IMR-90 (cell line): Measurements from ENCODE around the gene OR2K2. TPM values are rescaled to one million over a fixed set of nuclear protein-coding genes. Genes with fewer than 3 reads are reported as not detected.

Experiments used
- ATAC-seq: fragments of 200-7000 bp; cut with Tn5 transposase; 2 replicates; pipeline ENCODE4 v1.9.1; 2020; ENCODE audit warnings: low read depth, mild to moderate bottlenecking, moderate library complexity
- BruUV-seq: library from RNA; stranded (reverse); fragments of 400-500 nt; replicated peaks from 2 replicates; lab custom pipeline; 2021; lab: Mats Ljungman, UMichigan
- CTCF ChIA-PET: fragments of 300-600 bp; formaldehyde crosslinking; extraction: SDS; loops from one replicate; lab custom pipeline; 2021; ENCODE audit warnings: antibody characterized with exemption; lab: Yijun Ruan, JAX
- POLR2A ChIA-PET: fragments of 300-600 bp; sonication (Branson Sonifier 250); formaldehyde crosslinking; loops from one replicate; lab custom pipeline; 2022; ENCODE audit warnings: antibody characterized with exemption; ENCODE audit not compliant: unreplicated experiment; lab: Charles Lee
- DNase-seq: peaks from one replicate; pipeline ENCODE4 v3.0.0; 2013
- H2AFZ ChIP-seq: replicated peaks from 2 replicates; pipeline ENCODE3; 2013; ENCODE audit warnings: low read length, mild to moderate bottlenecking; ENCODE audit not compliant: poor library complexity
- H2AK5ac ChIP-seq: 2 replicates; pipeline ENCODE4 v1.6.1; 2013; ENCODE audit warnings: low read depth, low read length, inconsistent platforms
- H2AK9ac ChIP-seq: replicated peaks from 2 replicates; pipeline ENCODE3; 2013; ENCODE audit warnings: mild to moderate bottlenecking, low read depth, low read length, moderate library complexity; ENCODE audit not compliant: poor library complexity
- H2BK120ac ChIP-seq: 2 replicates; pipeline ENCODE4 v1.6.1; 2013; ENCODE audit warnings: low read depth, low read length, inconsistent platforms
- H2BK15ac ChIP-seq: 3 replicates; pipeline ENCODE4 v1.6.1; 2013; ENCODE audit warnings: low read depth, low read length, inconsistent platforms
- H2BK20ac ChIP-seq: 2 replicates; pipeline ENCODE4 v1.6.1; 2013; ENCODE audit warnings: low read depth, mild to moderate bottlenecking, inconsistent platforms, low read length, moderate library complexity
- H2BK5ac ChIP-seq: 2 replicates; pipeline ENCODE4 v1.6.1; 2013; ENCODE audit warnings: mild to moderate bottlenecking, low read depth, low read length, inconsistent platforms; ENCODE audit not compliant: poor library complexity, severe bottlenecking
- H3K14ac ChIP-seq: replicated peaks from 2 replicates; pipeline ENCODE4 v1.6.1; 2013; ENCODE audit warnings: low read depth, low read length, inconsistent platforms
- H3K18ac ChIP-seq: 2 replicates; pipeline ENCODE4 v1.6.1; 2013; ENCODE audit warnings: low read depth, low read length, control low read depth
- H3K23ac ChIP-seq: 2 replicates; pipeline ENCODE4 v1.6.1; 2013; ENCODE audit warnings: low read depth, low read length, inconsistent platforms
- H3K27ac ChIP-seq: 2 replicates; pipeline ENCODE4 v1.5.1; 2013; ENCODE audit warnings: mild to moderate bottlenecking, control low read depth, low read length; ENCODE audit not compliant: insufficient read depth
- H3K27me3 ChIP-seq: 2 replicates; pipeline ENCODE4 v1.6.1; 2013; ENCODE audit warnings: low read length; ENCODE audit not compliant: control insufficient read depth, insufficient read depth
- H3K36me3 ChIP-seq: 2 replicates; pipeline ENCODE4 v1.6.1; 2013; ENCODE audit warnings: low read length, mixed read lengths; ENCODE audit not compliant: control insufficient read depth, insufficient read depth
- H3K4ac ChIP-seq: 2 replicates; pipeline ENCODE4 v1.6.1; 2013; ENCODE audit warnings: low read depth, low read length, inconsistent platforms
- H3K4me1 ChIP-seq: 2 replicates; pipeline ENCODE4 v1.6.1; 2013; ENCODE audit warnings: low read length, mixed read lengths; ENCODE audit not compliant: control insufficient read depth, insufficient read depth
- H3K4me2 ChIP-seq: 2 replicates; pipeline ENCODE4 v1.6.1; 2013; ENCODE audit warnings: low read depth, mild to moderate bottlenecking, control low read depth, low read length, moderate library complexity
- H3K4me3 ChIP-seq: 2 replicates; pipeline ENCODE4 v1.5.1; 2013; ENCODE audit warnings: low read depth, mild to moderate bottlenecking, control low read depth, low read length, moderate library complexity; ENCODE audit not compliant: insufficient read depth
- H3K56ac ChIP-seq: 2 replicates; pipeline ENCODE4 v1.6.1; 2013; ENCODE audit warnings: low read length, inconsistent platforms; ENCODE audit not compliant: insufficient read depth; ENCODE audit errors: extremely low read depth
- H3K79me1 ChIP-seq, 2 experiments: 2 replicates each; pipeline ENCODE4 v1.6.1; 2013; ENCODE audit warnings: low read length in 2 of 2, inconsistent platforms in 1 of 2, low read depth in 1 of 2
- H3K9ac ChIP-seq: 2 replicates; pipeline ENCODE4 v1.6.1; 2013; ENCODE audit warnings: low read depth, low read length, control low read depth
- H3K9me1 ChIP-seq: 2 replicates; pipeline ENCODE4 v1.6.1; 2013; ENCODE audit warnings: low read length, inconsistent platforms; ENCODE audit not compliant: insufficient read depth
- H3K9me3 ChIP-seq: 2 replicates; pipeline ENCODE4 v1.6.1; 2013; ENCODE audit warnings: low read length; ENCODE audit not compliant: control insufficient read depth, insufficient read depth
- H4K20me1 ChIP-seq: 2 replicates; pipeline ENCODE4 v1.6.1; 2013; ENCODE audit warnings: low read length, inconsistent platforms; ENCODE audit not compliant: insufficient read depth
- H4K5ac ChIP-seq: 2 replicates; pipeline ENCODE4 v1.6.1; 2013; ENCODE audit warnings: mild to moderate bottlenecking, low read depth, low read length, control low read depth
- H4K8ac ChIP-seq, 2 experiments: 2 replicates each; pipeline ENCODE4 v1.6.1; 2013; ENCODE audit warnings: low read depth in 2 of 2, low read length in 2 of 2, control low read depth in 1 of 2, inconsistent platforms in 1 of 2
- H4K91ac ChIP-seq: 2 replicates; pipeline ENCODE4 v1.6.1; 2013; ENCODE audit warnings: low read depth, low read length, inconsistent platforms; ENCODE audit not compliant: insufficient read depth
- BHLHE40 ChIP-seq: fragments of 150-350 bp; IDR thresholded peaks from 2 replicates; pipeline ENCODE4 v1.6.1; 2016; ENCODE audit warnings: mild to moderate bottlenecking, low read depth, low read length
- CEBPB ChIP-seq: IDR thresholded peaks from 2 replicates; pipeline ENCODE4 v1.6.1; 2012; ENCODE audit warnings: low read depth, low read length, improper control_type of control experiment
- MAFK ChIP-seq: IDR thresholded peaks from 2 replicates; pipeline ENCODE4 v1.6.1; 2012; ENCODE audit warnings: low read depth, low read length, improper control_type of control experiment
- MAZ ChIP-seq: IDR thresholded peaks from 2 replicates; pipeline ENCODE4 v1.6.1; 2012; ENCODE audit warnings: low read depth, mild to moderate bottlenecking, low read length, improper control_type of control experiment, moderate library complexity, borderline replicate concordance
- MXI1 ChIP-seq: IDR thresholded peaks from 2 replicates; pipeline ENCODE4 v1.6.1; 2012; ENCODE audit warnings: low read depth, mild to moderate bottlenecking, low read length, moderate library complexity, borderline replicate concordance
- POLR2A ChIP-seq: IDR thresholded peaks from 2 replicates; pipeline ENCODE4 v1.6.1; 2012; ENCODE audit warnings: mild to moderate bottlenecking, low read depth, low read length
- RAD21 ChIP-seq: IDR thresholded peaks from 2 replicates; pipeline ENCODE4 v1.6.1; 2012; ENCODE audit warnings: low read length, improper control_type of control experiment
- RCOR1 ChIP-seq: IDR thresholded peaks from 2 replicates; pipeline ENCODE4 v1.6.1; 2012; ENCODE audit warnings: mild to moderate bottlenecking, low read length, improper control_type of control experiment; ENCODE audit not compliant: insufficient replicate concordance
- RFX5 ChIP-seq: IDR thresholded peaks from 2 replicates; pipeline ENCODE4 v1.8.0; 2012; ENCODE audit warnings: low read depth, mild to moderate bottlenecking, low read length, moderate library complexity
- USF2 ChIP-seq: fragments of 150-350 bp; IDR thresholded peaks from 2 replicates; pipeline ENCODE4 v1.6.1; 2017; ENCODE audit warnings: mild to moderate bottlenecking, antibody characterized with exemption, low read length, low read depth
- WGBS, 2 experiments: methylation state at CpG; one replicate each; pipeline versions ENCODE4 v1.1.5 to v1.1.7; 2013; ENCODE audit warnings: missing lambda C conversion rate in 2 of 2; ENCODE audit not compliant: insufficient read length in 1 of 2; ENCODE audit errors: extremely low coverage in 2 of 2; 5-methylcytosine and 5-hydroxymethylcytosine counted together
- dilution Hi-C: fragments of 300-500 bp; cut with HindIII; formaldehyde crosslinking; loops from one replicate; pipeline ENCODE4 v1.14.3; 2018; ENCODE audit warnings: low sequenced_read_pairs; ENCODE audit not compliant: unreplicated experiment
- in situ Hi-C: fragments of 300-500 bp; cut with MboI; formaldehyde crosslinking; loops from 3 replicates; pipeline ENCODE4 v1.14.3; 2019; ENCODE audit warnings: low sequenced_read_pairs, inconsistent platforms, mixed read lengths
- intact Hi-C: fragments of 100-400 bp; cut with micrococcal nuclease; formaldehyde crosslinking; loops from 2 replicates; pipeline ENCODE4 v1.10.0; 2022
- polyA plus RNA-seq, 3 experiments: library from polyadenylated mRNA; depleted of rRNA; stranded (reverse); fragments of >200 nt; gene quantifications; 2 replicates each; pipeline ENCODE4 v1.2.3, GENCODE V29; 2012; ENCODE audit warnings: low replicate concordance in 1 of 3
- total RNA-seq: library from RNA; depleted of rRNA; stranded (reverse); fragments of >200 nt; gene quantifications from 2 replicates; pipeline ENCODE4 v1.2.3, GENCODE V29; 2012
- TF ChIP-seq, protein P1 (sequence below): conservative IDR thresholded peaks from 2 replicates; pipeline ENCODE4 v1.5.1; 2012; ENCODE audit warnings: mild to moderate bottlenecking, low read depth, low read length, improper control_type of control experiment
- TF ChIP-seq, protein P2 (sequence below): fragments of 150-350 bp; IDR thresholded peaks from 2 replicates; pipeline ENCODE4 v1.6.1; 2016; ENCODE audit warnings: low read depth, mild to moderate bottlenecking, low read length, moderate library complexity, borderline replicate concordance

The OR2K2 gene
- total and polyA plus RNA-seq, 2 of the 4 experiments (the other 2 are of a cell fraction) = not detected

GRCh38 chr9:111287127-111287526 lies 42.9 kb downstream of the OR2K2 start (continued):
- TF ChIP-seq, protein P1, sequence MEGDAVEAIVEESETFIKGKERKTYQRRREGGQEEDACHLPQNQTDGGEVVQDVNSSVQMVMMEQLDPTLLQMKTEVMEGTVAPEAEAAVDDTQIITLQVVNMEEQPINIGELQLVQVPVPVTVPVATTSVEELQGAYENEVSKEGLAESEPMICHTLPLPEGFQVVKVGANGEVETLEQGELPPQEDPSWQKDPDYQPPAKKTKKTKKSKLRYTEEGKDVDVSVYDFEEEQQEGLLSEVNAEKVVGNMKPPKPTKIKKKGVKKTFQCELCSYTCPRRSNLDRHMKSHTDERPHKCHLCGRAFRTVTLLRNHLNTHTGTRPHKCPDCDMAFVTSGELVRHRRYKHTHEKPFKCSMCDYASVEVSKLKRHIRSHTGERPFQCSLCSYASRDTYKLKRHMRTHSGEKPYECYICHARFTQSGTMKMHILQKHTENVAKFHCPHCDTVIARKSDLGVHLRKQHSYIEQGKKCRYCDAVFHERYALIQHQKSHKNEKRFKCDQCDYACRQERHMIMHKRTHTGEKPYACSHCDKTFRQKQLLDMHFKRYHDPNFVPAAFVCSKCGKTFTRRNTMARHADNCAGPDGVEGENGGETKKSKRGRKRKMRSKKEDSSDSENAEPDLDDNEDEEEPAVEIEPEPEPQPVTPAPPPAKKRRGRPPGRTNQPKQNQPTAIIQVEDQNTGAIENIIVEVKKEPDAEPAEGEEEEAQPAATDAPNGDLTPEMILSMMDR = no peak

GRCh38 chr9:111284703-111285102 lies 45.3 kb downstream of the OR2K2 start:
- no peak overlapping the region for H3K4me2 ChIP-seq
- no peak for DNase-seq
- intact Hi-C loops (no loop called here), dilution Hi-C loops (no loop called here), in situ Hi-C loops (no loop called here)
- no peak overlapping the region for H3K18ac ChIP-seq
- no peaks in the 10 kb centered on the region for H4K20me1 ChIP-seq
- H3K79me1 ChIP-seq = 0 out of 4 replicates have a peak, but pooled peaks cover 0 to 4% of the 10 kb centered on the region in 2 experiments
- no peak overlapping the region for H3K4me3 ChIP-seq
- peak overlapping the region; percentile 59; the same call in 1 of the 3 replicates for H2BK15ac ChIP-seq
- peak overlapping the region; percentile 39; the same call in 1 of the 2 replicates for H3K4ac ChIP-seq
- H3K14ac ChIP-seq = 0 out of 2 replicates have a peak overlapping the region, but pooled peaks have one; percentile 44
- no peak overlapping the region for H2AK9ac ChIP-seq
- no peak overlapping the region for H3K9ac ChIP-seq
- no peak overlapping the region for H3K23ac ChIP-seq
- H3K9me3 ChIP-seq = no peaks in the 10 kb centered on the region
- peaks cover 6% of the 10 kb centered on the region; the same call in 1 of the 2 replicates for H3K9me1 ChIP-seq
- H2BK20ac ChIP-seq = peak overlapping the region; percentile 37; the same call in 1 of the 2 replicates
- H3K27me3 ChIP-seq = no peaks in the 10 kb centered on the region
- no CpG with 5 or more reads among the region's 4 CpGs for WGBS, 2 experiments
- no peak overlapping the region for H4K5ac ChIP-seq
- CTCF ChIA-PET = interaction anchor here (0.6 kb wide), 1 partner anchor 693 kb away, joined by 3 read pairs; no protein-coding TSS in a partner anchor
- BruUV-seq = no TSS peak
- H2BK5ac ChIP-seq = no peak overlapping the region
- peak overlapping the region; percentile 23; the same call in 1 of the 2 replicates for H2AK5ac ChIP-seq
- POLR2A ChIA-PET = no interaction called here
- no peaks in the 10 kb centered on the region for H3K36me3 ChIP-seq
- no peak for ATAC-seq
- H4K8ac ChIP-seq = no peak overlapping the region
- H3K56ac ChIP-seq = no peak overlapping the region
- no peak overlapping the region for H2BK120ac ChIP-seq
- no peak overlapping the region for H3K27ac ChIP-seq
- H4K91ac ChIP-seq = peak overlapping the region; percentile 24; the same call in 1 of the 2 replicates
- H2AFZ ChIP-seq = peak overlapping the region; percentile 26
- peaks cover 6% of the 10 kb centered on the region for H3K4me1 ChIP-seq
- no peak for TF ChIP-seq MAFK
- TF ChIP-seq RAD21 = no peak
- TF ChIP-seq RFX5 = no peak
- TF ChIP-seq CEBPB = no peak
- no peak for TF ChIP-seq MXI1
- TF ChIP-seq RCOR1 = no peak
- no peak for TF ChIP-seq POLR2A
- no peak for TF ChIP-seq BHLHE40
- TF ChIP-seq MAZ = no peak
- no peak for TF ChIP-seq USF2
- TF ChIP-seq, protein P2, sequence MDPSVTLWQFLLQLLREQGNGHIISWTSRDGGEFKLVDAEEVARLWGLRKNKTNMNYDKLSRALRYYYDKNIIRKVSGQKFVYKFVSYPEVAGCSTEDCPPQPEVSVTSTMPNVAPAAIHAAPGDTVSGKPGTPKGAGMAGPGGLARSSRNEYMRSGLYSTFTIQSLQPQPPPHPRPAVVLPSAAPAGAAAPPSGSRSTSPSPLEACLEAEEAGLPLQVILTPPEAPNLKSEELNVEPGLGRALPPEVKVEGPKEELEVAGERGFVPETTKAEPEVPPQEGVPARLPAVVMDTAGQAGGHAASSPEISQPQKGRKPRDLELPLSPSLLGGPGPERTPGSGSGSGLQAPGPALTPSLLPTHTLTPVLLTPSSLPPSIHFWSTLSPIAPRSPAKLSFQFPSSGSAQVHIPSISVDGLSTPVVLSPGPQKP = no peak
